Stimulated activated CD4-positive, alpha-beta T cell treated with anti-CD3 and anti-CD28 coated beads, Interleukin-1b, Interleukin-23, amount 100 ng/mL, for 1 hour (primary cell): ENCODE results near the gene TESK1.
A peak's percentile ranks its signal among the peaks of the same experiment; 100 is the strongest.
"Not testable (repeated sequence)": the region's sequence is repeated elsewhere in the genome, so short reads cannot be mapped to it uniquely, and the experiment has no call there.

Experiments used
- DNase-seq, 2 donors: peaks; one replicate each; pipeline ENCODE4 v3.0.0-alpha.2; 2020; ENCODE audit warnings: low read depth in 2 of 2

TESK1 gene

GRCh38 chr9:35615981-35616680, 11.1 kb downstream of the TESK1 start:
- DNase-seq = no peak

- DNase-seq = peak; percentile 22 to 29
Observed at GRCh38 chr9:35616681-35617459, 11.8 kb downstream of the TESK1 start.

- DNase-seq = no peak
Observed at GRCh38 chr9:35617548-35617947, 12.5 kb downstream of the TESK1 start.

GRCh38 chr9:35618325-35618727, 13.3 kb downstream of the TESK1 start, which contains the start of gene CD72:
CD72 (minus strand) TSS chr9:35618413; CDS start chr9:35618303, 110 bp downstream.
- no peak for DNase-seq

GRCh38 chr9:35618854-35619799, 14.1 kb downstream of the TESK1 start:
- no peak for DNase-seq

GRCh38 chr9:35619800-35620158, 14.7 kb downstream of the TESK1 start:
- no peak for DNase-seq

GRCh38 chr9:35627575-35627974, 22.5 kb downstream of the TESK1 start:
- DNase-seq = no peak

GRCh38 chr9:35628389-35628991, 23.4 kb downstream of the TESK1 start:
- DNase-seq = no peak

- no peak for DNase-seq
Observed at GRCh38 chr9:35629597-35629996, 24.5 kb downstream of the TESK1 start.

GRCh38 chr9:35635730-35636129, 30.7 kb downstream of the TESK1 start:
- no peak for DNase-seq

- no peak for DNase-seq
Observed at GRCh38 chr9:35636135-35636876, 31.2 kb downstream of the TESK1 start.

GRCh38 chr9:35636877-35637246, 31.8 kb downstream of the TESK1 start:
- not testable (repeated sequence) for DNase-seq

- not testable (repeated sequence) for DNase-seq
Observed at GRCh38 chr9:35637427-35637955, 32.4 kb downstream of the TESK1 start.

GRCh38 chr9:35638751-35639150, 33.7 kb downstream of the TESK1 start:
- DNase-seq = not testable (repeated sequence)

- not testable (repeated sequence) for DNase-seq
Observed at GRCh38 chr9:35639225-35639624, 34.2 kb downstream of the TESK1 start.

- DNase-seq = no peak
Observed at GRCh38 chr9:35639631-35640030, 34.6 kb downstream of the TESK1 start.

GRCh38 chr9:35640431-35640830, 35.4 kb downstream of the TESK1 start:
- not testable (repeated sequence) for DNase-seq

GRCh38 chr9:35641478-35641877, 36.4 kb downstream of the TESK1 start:
- not testable (repeated sequence) for DNase-seq

GRCh38 chr9:35643046-35643445, 38.0 kb downstream of the TESK1 start:
- no peak for DNase-seq

- not testable (repeated sequence) for DNase-seq
Observed at GRCh38 chr9:35645736-35646135, 40.7 kb downstream of the TESK1 start.

GRCh38 chr9:35646153-35646532, 41.1 kb downstream of the TESK1 start:
- DNase-seq = no peak
